ENCODE results near the gene CCL24. TPM values are rescaled to one million over a fixed set of nuclear protein-coding genes. Genes with fewer than 3 reads are reported as not detected.
"Not testable (repeated sequence)": the region's sequence is repeated elsewhere in the genome, so short reads cannot be mapped to it uniquely, and the experiment has no call there.

The CCL24 gene
- total RNA-seq, 1 donor from 2014 or later: not detected

DNA sequence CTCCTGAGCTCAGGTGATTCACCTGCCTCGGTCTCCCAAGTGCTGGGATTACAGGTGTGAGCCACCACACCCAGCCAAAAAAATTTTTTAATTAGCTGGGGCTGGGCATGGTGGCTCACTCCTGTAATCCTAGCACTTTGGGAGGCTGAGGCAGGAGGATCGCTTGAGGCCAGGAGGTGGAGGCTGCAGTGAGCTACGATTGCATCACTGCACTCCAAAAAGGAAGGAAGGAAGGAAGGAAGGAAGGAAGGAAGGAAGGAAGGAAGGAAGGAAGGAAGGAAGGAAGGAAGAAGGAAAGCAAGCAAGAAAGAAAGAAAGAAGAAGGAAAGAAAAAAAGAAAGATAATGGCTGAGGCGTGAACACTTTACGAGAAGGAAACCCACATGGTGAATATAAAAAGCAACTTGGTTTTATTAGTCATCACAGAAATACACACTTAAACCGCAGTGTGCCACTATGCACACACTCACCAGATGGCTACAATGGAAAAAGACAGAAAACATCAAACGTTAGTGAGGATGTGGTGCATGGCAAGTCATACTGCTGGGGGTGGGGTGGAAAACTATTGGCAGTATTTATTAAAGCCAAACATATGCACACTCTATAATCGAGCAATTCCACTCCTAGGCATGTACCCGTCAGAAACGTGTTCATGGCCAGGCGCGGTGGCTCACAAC, 37.2 kb downstream of the CCL24 start:
- TF ChIP-seq CTCF (conservative IDR thresholded peaks at IDR 0.05; ENCODE audit: low read depth, low read length): no peak
- DNase-seq (ENCODE audit: low read depth): no peak
- no peak overlapping the region for H3K4me3 ChIP-seq (ENCODE audit: low read depth, low read length)

GRCh38 chr7:75773958-75774357, 39.6 kb downstream of the CCL24 start:
- H3K4me3 ChIP-seq (ENCODE audit: low read depth, low read length); DNase-seq (ENCODE audit: low read depth): not testable (repeated sequence)

DNA sequence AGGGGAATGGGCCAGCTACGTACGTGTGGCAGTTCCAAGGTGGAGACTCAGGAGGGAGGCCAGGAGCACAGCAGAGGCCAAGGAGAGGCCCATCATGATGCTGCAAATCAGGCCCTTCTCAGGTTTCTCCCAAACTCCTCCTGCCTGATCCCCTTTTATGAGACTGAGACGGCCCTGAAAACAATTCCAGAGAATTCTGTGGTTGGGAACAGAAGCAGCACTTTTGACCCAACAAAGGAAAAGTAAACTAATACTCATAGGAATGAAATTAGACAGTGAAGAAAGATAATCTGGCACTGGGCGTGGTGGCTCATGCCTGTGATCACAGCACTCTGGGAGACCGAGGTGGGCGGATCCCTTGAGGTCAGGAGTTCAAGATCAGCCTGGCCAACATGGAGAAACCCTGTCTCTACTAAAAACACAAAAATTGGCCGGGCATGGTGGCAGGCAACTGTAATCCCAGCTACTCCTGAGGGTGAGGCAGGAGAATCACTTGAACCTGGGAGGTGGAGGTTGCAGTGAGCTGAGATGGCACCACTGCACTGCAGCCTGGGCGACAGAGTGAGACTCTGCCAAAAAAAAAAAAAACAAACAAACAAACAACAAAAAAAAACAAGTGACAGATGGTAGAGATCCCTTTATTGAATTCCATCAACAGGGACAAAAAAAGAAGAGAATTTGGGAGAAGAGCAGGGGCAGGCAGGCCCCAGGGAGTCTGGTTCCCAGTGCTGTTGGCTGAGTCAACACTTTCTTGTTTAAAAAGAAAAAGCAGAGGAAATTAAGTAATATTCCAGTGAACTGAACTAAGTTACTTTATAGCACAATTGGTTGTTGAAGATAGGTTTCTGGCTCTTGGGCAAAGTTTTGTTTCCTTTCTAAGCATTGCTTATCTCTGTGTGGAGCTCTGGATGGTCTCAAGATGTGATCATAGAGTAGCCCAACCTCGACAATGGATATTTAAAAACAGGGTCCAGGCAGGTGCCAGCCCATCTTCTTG, 41.2 kb downstream of the CCL24 start, which contains the start of gene CCL26:
Gene CCL26 (minus strand): TSS at position 131 of the 997 bp plus-strand sequence. CDS start 35 bp downstream, at position 96.
- H3K4me3 ChIP-seq (ENCODE audit: low read depth, low read length): no peak within 1 kb of the TSS
- no peak for DNase-seq (ENCODE audit: low read depth)
- TF ChIP-seq CTCF (conservative IDR thresholded peaks at IDR 0.05; ENCODE audit: low read depth, low read length): no peak

GRCh38 chr7:75771224-75771623, 42.4 kb downstream of the CCL24 start:
- no peak for TF ChIP-seq CTCF (conservative IDR thresholded peaks at IDR 0.05; ENCODE audit: low read depth, low read length)
- no peak for DNase-seq (ENCODE audit: low read depth)
- no peak overlapping the region for H3K4me3 ChIP-seq (ENCODE audit: low read depth, low read length)

- H3K4me3 ChIP-seq (ENCODE audit: low read depth, low read length): no peak overlapping the region
- TF ChIP-seq CTCF (conservative IDR thresholded peaks at IDR 0.05; ENCODE audit: low read depth, low read length): peak; percentile 78
- no peak for DNase-seq (ENCODE audit: low read depth)
These were observed 51.2 kb downstream of the CCL24 start for GRCh38 chr7:75762350-75762917.

DNA sequence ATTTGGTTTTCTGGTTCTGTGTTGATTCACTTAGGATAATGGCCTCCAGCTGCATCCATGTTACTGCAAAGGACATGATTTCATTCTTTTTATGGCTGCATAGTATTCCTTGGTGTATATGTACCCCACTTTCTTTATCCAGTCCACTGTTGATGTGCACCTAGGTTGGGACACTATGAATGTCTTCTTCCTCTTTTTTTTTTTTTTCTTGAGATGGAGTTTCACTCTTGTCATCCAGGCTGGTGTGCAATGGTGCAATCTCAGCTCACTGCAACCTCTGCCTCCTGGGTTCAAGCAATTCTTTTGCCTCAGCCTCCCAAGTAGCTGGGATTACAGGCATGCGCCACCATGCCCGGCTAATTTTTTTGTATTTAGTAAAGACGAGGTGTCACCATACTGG, 51.8 kb downstream of the CCL24 start:
- DNase-seq (ENCODE audit: low read depth); H3K4me3 ChIP-seq (ENCODE audit: low read depth, low read length): not testable (repeated sequence)

Other genes with a start within 250 kb of the CCL24 start
- gene HIP1, start 74.9 kb downstream of the CCL24 start, total RNA-seq: 10.6 TPM in 2 replicates
- gene CCL26, start 41.6 kb downstream of the CCL24 start, total RNA-seq: not detected in 2 replicates
- 34.9 and 47.3 TPM in 2 replicates for gene RHBDD2, start 65.2 kb upstream of the CCL24 start, total RNA-seq
- 77.8 and 83.0 TPM in 2 replicates for gene POR, start 101.3 kb upstream of the CCL24 start, total RNA-seq
- gene TMEM120A, start 180.8 kb upstream of the CCL24 start, total RNA-seq: 7.6 and 13.6 TPM in 2 replicates
- 78.0 and 83.6 TPM in 2 replicates for gene STYXL1, start 234.2 kb upstream of the CCL24 start, total RNA-seq
- 123 and 162 TPM in 2 replicates for gene MDH2, start 234.3 kb upstream of the CCL24 start, total RNA-seq

Measured in epithelial cell of proximal tubule (primary cell).